HepG2 (cell line): Measurements from ENCODE around the gene GRM7. TPM values are rescaled to one million over a fixed set of nuclear protein-coding genes. Genes with fewer than 3 reads are reported as not detected.

Source experiments
- ATAC-seq: fragments of 200-7000 bp; cut with Tn5 transposase; 3 replicates; pipeline ENCODE4 v1.9.1; 2020; ENCODE audit warnings: mild to moderate bottlenecking, moderate library complexity
- BruUV-seq: library from RNA; stranded (reverse); fragments of 400-500 nt; replicated peaks from 2 replicates; lab custom pipeline; 2021; lab: Mats Ljungman, UMichigan
- CTCF ChIA-PET: fragments of 300-600 bp; formaldehyde crosslinking; extraction: SDS; loops from one replicate; lab custom pipeline; 2021; ENCODE audit warnings: low total read pairs, inconsistent platforms, low intra/inter-chr PET ratio; lab: Yijun Ruan, JAX
- POLR2A ChIA-PET: fragments of 350-600 bp; sonication (Branson Sonifier 250); formaldehyde crosslinking; loops from one replicate; lab custom pipeline; 2020; ENCODE audit warnings: antibody characterized with exemption, inconsistent platforms; lab: Yijun Ruan, JAX
- DNase-seq: peaks from one replicate; pipeline ENCODE4 v3.0.0-alpha.2; 2015; ENCODE audit warnings: low spot score
- FAIRE-seq: peaks from 3 replicates; lab custom pipeline; 2011; peaks lifted over from hg19 to GRCh38; lab: Jason Lieb, UNC
- H2AFZ ChIP-seq: one replicate; pipeline ENCODE4 v1.6.1; 2011; ENCODE audit warnings: low read length, inconsistent platforms
- H3K27ac ChIP-seq: fragments of 300-600 bp; 3 replicates; pipeline ENCODE4 v1.8.0; 2011; ENCODE audit warnings: mixed run types, mild to moderate bottlenecking, mixed read lengths, low read length, inconsistent platforms; ENCODE audit not compliant: insufficient read depth; ENCODE audit errors: extremely low read length
- H3K27me3 ChIP-seq, 2 experiments: fragments of 200-600 bp in 1 of 2; 2 replicates in 1 of 2; 3 replicates in 1 of 2; pipeline versions ENCODE4 v1.6.0 to v1.8.0; 2011; ENCODE audit warnings: low read length in 2 of 2, mild to moderate bottlenecking in 2 of 2, moderate library complexity in 2 of 2, inconsistent platforms in 1 of 2; ENCODE audit not compliant: insufficient read depth in 2 of 2, control insufficient read depth in 1 of 2
- H3K36me3 ChIP-seq, 2 experiments: fragments of 200-600 bp in 1 of 2; replicated peaks in 1 of 2; 2 replicates in 1 of 2; 3 replicates in 1 of 2; pipeline versions ENCODE4 v1.5.1 to v1.8.0; 2011; ENCODE audit warnings: low read length in 2 of 2, inconsistent platforms in 1 of 2; ENCODE audit not compliant: insufficient read depth in 2 of 2, control insufficient read depth in 1 of 2
- H3K4me1 ChIP-seq: 2 replicates; pipeline ENCODE4 v1.5.1; 2012; ENCODE audit warnings: low read length, inconsistent platforms; ENCODE audit not compliant: insufficient read depth
- H3K4me2 ChIP-seq: 2 replicates; pipeline ENCODE4 v1.6.0; 2011; ENCODE audit warnings: low read depth, low read length, inconsistent platforms
- H3K4me3 ChIP-seq, 3 experiments: fragments of 200-600 bp in 1 of 3; sonication (generic), shearing (Covaris generic) in 1 of 3; replicated peaks in 1 of 3; 2 replicates each; pipeline ENCODE4 v1.5.1; 2011 to 2016; ENCODE audit warnings: low read length in 3 of 3, inconsistent platforms in 2 of 3, low read depth in 2 of 3, mild to moderate bottlenecking in 2 of 3, control low read depth in 1 of 3, mixed read lengths in 1 of 3; ENCODE audit not compliant: insufficient read depth in 1 of 3
- H3K79me2 ChIP-seq: one replicate; pipeline ENCODE4 v1.6.1; 2011; ENCODE audit warnings: low read length, inconsistent platforms; ENCODE audit not compliant: insufficient read depth
- H3K9ac ChIP-seq: 2 replicates; pipeline ENCODE4 v1.6.0; 2011; ENCODE audit warnings: mild to moderate bottlenecking, low read depth, low read length, inconsistent platforms; ENCODE audit not compliant: insufficient read depth
- H3K9me3 ChIP-seq: 2 replicates; pipeline ENCODE4 v1.5.1; 2012; ENCODE audit warnings: mild to moderate bottlenecking, low read length
- H4K20me1 ChIP-seq: 2 replicates; pipeline ENCODE4 v1.6.0; 2011; ENCODE audit warnings: inconsistent platforms, mild to moderate bottlenecking, low read length, moderate library complexity; ENCODE audit not compliant: insufficient read depth
- FOXM1 ChIP-seq: sonication (generic); formaldehyde crosslinking; IDR thresholded peaks from 2 replicates; pipeline ENCODE4 v1.5.0; 2020; ENCODE audit warnings: missing genetic modification reagents
- HOMEZ ChIP-seq: IDR thresholded peaks from 2 replicates; pipeline ENCODE4 v1.6.1; 2016; ENCODE audit warnings: low read depth
- MAFK ChIP-seq, 2 experiments: IDR thresholded peaks in 1 of 2; conservative IDR thresholded peaks in 1 of 2; 2 replicates each; pipeline ENCODE4 v1.6.1; 2011; ENCODE audit warnings: improper control_type of control experiment in 2 of 2, low read length in 2 of 2
- NFKBIZ ChIP-seq: IDR thresholded peaks from 2 replicates; pipeline ENCODE4 v1.6.1; 2018; ENCODE audit warnings: missing genetic modification reagents, missing compliant biosample characterization
- RNF219 ChIP-seq: sonication (generic); formaldehyde crosslinking; IDR thresholded peaks from 2 replicates; pipeline ENCODE4 v1.5.0; 2020; ENCODE audit warnings: mild to moderate bottlenecking, missing genetic modification reagents
- YY1 ChIP-seq: IDR thresholded peaks from 2 replicates; pipeline ENCODE4 v1.6.1; 2011; ENCODE audit warnings: low read length, low read depth, moderate library complexity, mild to moderate bottlenecking; ENCODE audit not compliant: insufficient read depth, insufficient replicate concordance
- ZC3H13 ChIP-seq: sonication (generic); formaldehyde crosslinking; IDR thresholded peaks from 2 replicates; pipeline ENCODE4 v1.8.1; 2023; ENCODE audit warnings: mild to moderate bottlenecking, missing genetic modification reagents, moderate library complexity
- ZNF646 ChIP-seq: sonication (generic); formaldehyde crosslinking; IDR thresholded peaks from 2 replicates; pipeline ENCODE4 v1.9.0; 2021; ENCODE audit warnings: mild to moderate bottlenecking, missing genetic modification reagents
- WGBS: methylation state at CpG from one replicate; pipeline ENCODE4 v1.1.6; 2017; ENCODE audit warnings: low lambda C conversion rate; 5-methylcytosine and 5-hydroxymethylcytosine counted together
- in situ Hi-C: cut with HindIII; loops from 2 replicates; pipeline ENCODE4 v1.10.0; 2017; ENCODE audit warnings: low pct_unique_long_range_greater_than_20kb; ENCODE audit not compliant: extremely low pct_ligation_motif_present
- intact Hi-C: fragments of 100-400 bp; cut with micrococcal nuclease; formaldehyde crosslinking; loops from one replicate; pipeline ENCODE4 v1.10.0; 2022; ENCODE audit not compliant: unreplicated experiment
- polyA plus RNA-seq, 8 experiments: library from polyadenylated mRNA; depleted of rRNA in 3 of 8; stranded (reverse) in 7 of 8; unstranded in 1 of 8; fragments of >200 nt; fragmentation: Illumina TruSeq in 4 of 8; extraction: Trizol in 4 of 8; gene quantifications; 2 replicates each; pipeline versions ENCODE4 v1.2.1 to v1.2.3, GENCODE V29; 2011 to 2016; ENCODE audit warnings: low read depth in 4 of 8, missing spikeins in 1 of 8, mixed read lengths in 1 of 8; ENCODE audit not compliant: insufficient read depth in 1 of 8
- total RNA-seq, 5 experiments: library from RNA; depleted of rRNA; stranded (reverse); fragments of >200 nt; fragmentation: Illumina TruSeq; extraction: Trizol; gene quantifications; 2 replicates each; pipeline ENCODE4 v1.2.3, GENCODE V29; 2016; ENCODE audit warnings: low read depth in 1 of 5
- TF ChIP-seq, protein P1 (sequence below): IDR thresholded peaks from 2 replicates; pipeline ENCODE4 v1.6.1; 2016

GRM7 gene
- total and polyA plus RNA-seq, 2 of the 13 experiments (the other 11 are each of a cell fraction or from before 2014, with no cell fraction given), result not detected

DNA sequence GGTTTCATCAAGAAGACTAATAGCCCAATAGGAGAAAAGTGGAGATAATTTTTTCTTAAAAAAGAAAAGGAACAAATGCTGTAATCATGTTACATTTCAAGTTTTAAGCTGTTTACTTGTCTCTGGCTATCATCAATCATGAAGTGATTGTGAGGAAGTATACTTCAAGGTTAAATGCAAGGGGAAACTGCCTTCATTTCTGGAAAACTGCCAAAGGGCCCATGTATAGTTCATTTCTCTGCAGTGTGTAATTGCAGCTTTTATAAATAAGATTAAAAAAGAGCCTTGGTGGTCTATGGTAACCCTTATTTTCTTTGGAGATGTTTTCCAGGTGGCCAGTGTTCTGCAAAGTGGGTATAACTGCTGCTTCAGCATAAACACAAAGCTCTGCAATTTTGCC is 101.9 kb downstream of the GRM7 start (continued):
- TF ChIP-seq ZNF646 (no peak), YY1 (no peak), MAFK (conservative IDR thresholded peaks at IDR 0.05 in 1 of 2, IDR thresholded peaks at IDR 0.05 in 1 of 2; ENCODE audit: low read length in 2 of 2) (peak; percentile 12 to 60; a peak in 3 of 4 replicates)

DNA sequence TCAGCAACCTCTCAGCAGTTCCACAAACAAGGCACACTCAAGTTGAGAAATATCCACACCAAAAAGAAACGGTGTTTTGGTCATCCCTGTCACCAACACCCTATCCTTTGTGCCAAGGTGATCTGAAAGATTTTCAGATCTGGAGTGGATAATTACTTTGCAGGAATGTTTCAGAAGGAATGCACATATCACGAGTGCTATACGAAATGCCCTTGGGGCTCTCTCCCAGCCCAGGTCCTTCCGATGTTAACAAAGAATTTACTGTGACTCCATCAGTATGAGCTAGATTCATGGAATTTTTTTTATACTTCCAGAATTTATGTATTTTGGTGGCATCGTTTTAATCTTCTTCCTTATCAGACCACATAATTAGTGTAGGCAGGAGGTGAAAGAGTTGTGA is 105.0 kb downstream of the GRM7 start:
- TF ChIP-seq ZC3H13 (no peak), NFKBIZ (no peak), FOXM1 (no peak), RNF219 (no peak), HOMEZ (CRISPR knock-in tag) (no peak)
- TF ChIP-seq, protein P1, sequence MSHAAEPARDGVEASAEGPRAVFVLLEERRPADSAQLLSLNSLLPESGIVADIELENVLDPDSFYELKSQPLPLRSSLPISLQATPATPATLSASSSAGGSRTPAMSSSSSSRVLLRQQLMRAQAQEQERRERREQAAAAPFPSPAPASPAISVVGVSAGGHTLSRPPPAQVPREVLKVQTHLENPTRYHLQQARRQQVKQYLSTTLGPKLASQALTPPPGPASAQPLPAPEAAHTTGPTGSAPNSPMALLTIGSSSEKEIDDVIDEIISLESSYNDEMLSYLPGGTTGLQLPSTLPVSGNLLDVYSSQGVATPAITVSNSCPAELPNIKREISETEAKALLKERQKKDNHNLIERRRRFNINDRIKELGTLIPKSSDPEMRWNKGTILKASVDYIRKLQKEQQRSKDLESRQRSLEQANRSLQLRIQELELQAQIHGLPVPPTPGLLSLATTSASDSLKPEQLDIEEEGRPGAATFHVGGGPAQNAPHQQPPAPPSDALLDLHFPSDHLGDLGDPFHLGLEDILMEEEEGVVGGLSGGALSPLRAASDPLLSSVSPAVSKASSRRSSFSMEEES (CRISPR knock-in tag), result no peak
- Histone ChIP-seq H3K4me3 (no peak overlapping the region), H3K9me3 (peaks cover 73% of the 10 kb centered on the region), H3K27me3 (no peaks in the 10 kb centered on the region), H4K20me1 (no peaks in the 10 kb centered on the region), H3K79me2 (no peaks in the 10 kb centered on the region), H3K4me2 (no peak overlapping the region), H3K9ac (no peak overlapping the region), H3K27ac (no peak overlapping the region), H3K36me3 (no peaks in the 10 kb centered on the region), H3K4me1 (no peaks in the 10 kb centered on the region), H2AFZ (no peak overlapping the region)
- CTCF ChIA-PET, result no interaction called here
- BruUV-seq, result no TSS peak
- POLR2A ChIA-PET, result no interaction called here
- in situ Hi-C loops, result no loop called here
- DNase-seq, result no peak
- intact Hi-C loops, result no loop called here
- ATAC-seq, result no peak
- no peak for FAIRE-seq
- WGBS, result 20% methylated on average over 5 of the region's 5 CpGs
